Suppressor macrophage (primary cell): Measurements from ENCODE around the gene TRIP11.
A peak's percentile ranks its signal among the peaks of the same experiment; 100 is the strongest.

Source experiments
- DNase-seq, 4 experiments: peaks; one replicate each; pipeline ENCODE4 v3.0.0-alpha.2; 2020 to 2022

The TRIP11 gene

DNA sequence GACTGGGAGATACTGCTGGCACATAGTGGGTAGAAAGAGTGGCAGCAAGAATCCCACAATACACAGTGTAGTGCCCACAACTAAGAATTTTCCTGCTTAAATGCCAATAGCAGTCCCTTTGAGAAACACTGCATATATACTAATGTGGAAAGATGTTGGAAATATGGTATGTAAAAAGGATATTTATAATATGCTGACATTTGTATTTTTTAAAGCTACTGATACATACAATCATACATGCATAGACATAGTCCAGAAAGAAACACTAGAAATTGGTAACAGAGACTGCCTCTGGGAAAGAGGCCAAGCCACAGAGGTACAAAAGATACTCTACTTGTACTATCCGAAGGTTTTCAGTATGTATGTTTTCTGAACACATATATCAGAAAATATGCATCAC lies 30.3 kb downstream of the TRIP11 start:
- no peak for DNase-seq

DNA sequence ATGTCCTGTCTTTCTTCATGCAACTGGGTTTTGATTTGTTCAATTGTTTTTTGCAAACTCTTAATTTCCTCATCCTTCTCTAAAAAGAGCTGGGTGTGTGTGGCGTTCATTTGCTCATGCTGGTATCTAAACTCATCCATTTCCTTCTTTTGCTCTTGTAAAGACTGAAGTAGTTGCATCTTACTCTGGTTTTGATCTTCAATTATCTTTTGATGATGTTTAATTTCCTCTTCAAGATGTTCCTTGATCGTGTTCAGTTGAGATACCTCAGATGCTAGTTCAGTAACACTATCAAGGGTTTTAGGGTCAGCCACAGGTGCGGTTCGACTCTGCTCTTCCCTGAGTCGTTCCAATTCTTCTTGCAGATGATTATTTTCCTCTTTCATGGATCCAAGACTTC lies 34.8 kb downstream of the TRIP11 start:
- DNase-seq = no peak

DNA sequence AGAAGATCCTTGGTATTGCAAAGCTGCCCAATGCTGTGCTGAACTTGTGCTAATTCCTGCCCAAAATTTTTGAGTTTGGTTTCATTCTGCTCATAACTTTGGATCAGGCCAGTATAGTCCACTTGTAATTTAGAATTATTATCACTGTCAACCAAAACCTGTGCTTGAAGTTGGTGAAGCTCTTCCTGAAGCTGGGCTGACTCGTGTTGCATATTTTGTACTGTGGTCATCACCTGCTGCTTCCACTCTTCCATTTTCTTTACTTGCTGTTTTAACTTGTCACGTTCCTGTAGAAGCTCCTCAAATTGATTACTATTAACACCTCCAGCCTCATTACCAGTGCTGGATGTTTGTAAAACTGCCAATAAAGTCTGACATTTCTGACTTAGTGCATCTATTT lies 35.8 kb downstream of the TRIP11 start:
- DNase-seq = no peak

DNA sequence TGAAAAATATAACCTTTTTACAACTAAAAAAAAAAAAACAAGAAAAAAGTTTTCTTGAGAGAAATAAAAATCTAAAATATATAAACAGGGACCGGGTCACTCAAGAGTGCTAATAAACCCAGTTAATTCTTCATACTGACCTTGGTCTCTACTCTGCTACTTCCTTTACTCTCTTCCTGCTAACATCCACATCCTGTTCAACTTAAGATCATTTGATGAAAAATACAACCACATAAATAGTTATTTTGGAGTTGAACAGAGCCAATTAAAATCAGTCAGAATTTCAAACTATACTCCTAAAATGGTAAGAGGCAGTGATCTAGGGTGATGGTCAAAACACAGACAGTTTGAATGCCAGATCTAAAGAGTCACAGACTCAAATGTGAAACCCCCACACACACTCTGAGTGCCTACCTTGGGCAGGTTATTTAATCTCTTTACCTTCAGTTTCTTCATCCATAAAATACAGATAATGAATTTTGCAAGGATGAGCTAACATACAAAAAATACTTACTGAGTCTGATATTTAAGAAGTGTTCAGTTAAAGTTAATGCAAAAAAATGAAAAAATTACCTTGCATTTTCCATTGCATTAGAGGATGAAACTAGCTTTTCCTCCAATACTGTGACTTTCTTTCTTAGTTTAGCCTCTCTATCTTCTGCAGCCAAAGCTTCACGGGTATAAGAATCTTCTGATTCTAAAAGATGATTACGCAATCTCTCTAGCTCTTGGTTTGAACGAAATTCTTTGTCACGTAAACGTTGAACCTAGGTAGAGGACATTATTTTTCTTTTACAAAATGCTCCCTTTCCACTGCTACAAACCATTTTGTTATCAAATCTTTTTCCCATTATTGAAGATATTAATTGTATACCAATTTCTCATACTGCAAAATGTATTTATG lies 40.9 kb downstream of the TRIP11 start:
- DNase-seq = no peak

DNA sequence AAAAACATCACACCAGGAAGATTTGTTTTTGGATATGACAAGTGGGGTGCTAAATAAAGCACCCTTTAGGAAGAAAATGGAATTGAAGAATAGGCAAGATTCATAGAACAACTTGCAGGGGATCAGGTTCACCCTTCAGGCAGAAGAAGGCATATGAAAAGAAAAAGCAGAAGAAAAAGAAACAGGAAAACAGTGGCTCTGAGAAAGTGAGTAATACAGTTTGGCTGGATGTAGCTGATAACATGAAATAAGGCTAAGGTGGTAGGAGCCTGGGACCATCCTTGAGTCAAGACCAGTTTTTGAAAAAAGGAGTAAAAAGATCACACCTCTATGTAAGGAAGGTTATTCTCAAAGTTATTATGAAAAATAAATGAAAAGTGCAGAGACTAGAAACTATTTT lies 42.4 kb downstream of the TRIP11 start:
- DNase-seq = peak in 1 of 4 experiments; percentile 17

DNA sequence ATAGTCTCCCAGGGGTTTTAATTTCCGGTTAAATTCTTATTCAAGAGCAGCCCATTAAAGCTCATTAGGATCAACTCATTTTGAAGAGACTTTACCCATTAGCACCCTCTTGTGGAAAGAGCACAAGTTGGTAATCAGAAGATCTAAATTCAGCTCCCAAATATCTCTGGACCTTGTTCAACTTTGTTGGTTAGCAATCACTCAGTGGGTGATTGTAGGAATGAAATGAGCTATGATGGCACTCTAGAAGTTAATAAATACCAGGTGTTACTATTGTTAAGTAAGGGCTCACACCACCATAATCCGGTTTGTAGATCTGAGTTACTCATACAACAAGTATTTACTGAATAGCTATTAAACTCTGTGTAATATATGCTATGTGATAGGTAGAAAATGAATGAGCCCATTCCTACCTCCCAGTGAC lies 42.9 kb downstream of the TRIP11 start:
- DNase-seq = peak; percentile 27 to 75 (median 50)

DNA sequence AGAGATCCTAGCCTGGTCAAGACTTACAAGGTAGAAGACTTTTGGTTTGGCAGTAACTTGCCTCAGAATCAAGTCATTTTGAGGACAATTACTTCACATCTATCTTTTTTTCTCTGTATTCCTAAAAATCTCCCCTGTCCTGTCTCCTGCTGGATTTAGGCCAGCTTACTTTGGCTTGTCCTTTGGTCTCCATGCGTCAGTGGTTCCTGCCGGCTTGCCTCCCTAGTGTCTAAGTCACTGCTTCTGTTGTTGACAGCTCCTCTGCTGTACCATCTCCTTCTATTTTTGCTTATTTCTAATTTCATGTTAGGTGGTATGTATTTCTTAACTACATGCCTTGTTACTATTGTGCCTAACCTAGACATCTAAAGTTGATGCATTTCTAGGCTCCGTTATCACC lies 52.7 kb downstream of the TRIP11 start:
- no peak for DNase-seq

DNA sequence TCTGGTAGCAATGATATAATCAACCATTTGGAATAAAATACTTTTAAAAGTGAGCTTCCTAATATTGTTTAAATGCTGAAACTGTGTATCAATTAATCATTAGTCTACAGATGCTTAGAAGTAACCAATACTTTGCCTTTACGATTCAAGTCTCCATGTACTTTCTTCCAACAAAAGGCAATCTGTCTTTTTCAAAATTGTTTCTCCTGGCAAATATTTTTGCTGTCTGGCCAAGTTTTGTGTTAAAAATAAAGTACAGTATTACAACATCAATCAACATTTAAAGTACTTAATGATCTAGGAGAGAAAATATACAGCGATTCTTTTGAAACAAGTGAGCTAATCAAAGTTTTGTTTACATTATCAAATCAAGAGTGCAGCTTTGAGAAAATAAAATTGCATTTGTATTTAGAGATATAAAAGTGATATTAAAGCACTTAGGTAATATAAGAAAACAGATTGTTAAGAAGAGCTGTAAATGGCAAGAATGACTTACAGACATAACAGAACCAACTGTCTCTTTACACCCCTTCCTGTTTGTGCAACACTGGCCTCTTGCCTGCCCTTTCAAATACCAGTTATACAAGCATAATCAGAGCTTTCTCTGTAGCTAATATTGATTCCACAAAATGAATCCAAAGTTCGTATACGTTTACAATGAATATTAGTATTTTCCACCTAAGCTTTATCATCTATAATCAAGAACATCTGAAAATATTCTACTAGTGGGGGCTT lies 54.2 kb downstream of the TRIP11 start:
- peak; percentile 27 to 62 (median 49) for DNase-seq

DNA sequence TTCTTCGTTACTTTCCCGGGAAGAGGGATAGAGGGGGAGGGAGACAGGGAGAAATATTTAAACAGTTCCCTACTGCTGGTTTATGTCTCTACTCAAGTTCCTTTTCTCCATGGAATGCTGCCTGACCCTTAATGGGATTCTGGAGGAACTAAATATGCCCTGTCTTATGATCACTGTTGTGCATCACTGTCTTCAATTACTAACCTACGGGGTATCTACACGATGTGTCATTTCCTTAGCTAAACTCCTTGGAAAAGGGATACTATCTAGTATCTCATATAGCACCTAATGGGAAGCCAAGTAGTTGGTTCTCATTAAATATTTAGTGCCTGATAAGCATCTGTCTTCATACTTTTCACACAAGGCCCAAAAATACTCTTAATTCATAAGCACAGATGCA lies 54.9 kb downstream of the TRIP11 start:
- DNase-seq = peak in 3 of 4 experiments; percentile 27 to 55 (median 41)

DNA sequence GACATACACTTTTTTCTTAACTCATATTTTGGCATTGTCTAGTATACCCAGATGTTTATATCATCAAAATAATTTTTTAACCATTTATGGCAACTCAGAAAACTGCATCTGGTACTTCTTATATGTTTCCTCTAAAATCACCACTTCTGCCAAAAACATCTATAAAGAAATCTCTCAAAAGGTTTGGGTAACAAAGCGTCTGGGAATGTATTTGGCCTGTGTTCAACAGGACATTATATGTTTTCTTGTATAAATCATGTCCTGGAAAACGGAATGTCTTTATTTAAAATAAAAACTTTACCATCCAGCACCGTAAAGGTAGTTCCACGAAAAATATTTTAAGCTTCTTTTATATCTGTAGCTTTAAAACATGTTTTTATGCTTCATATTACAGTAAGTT lies 56.3 kb downstream of the TRIP11 start:
- DNase-seq = no peak

DNA sequence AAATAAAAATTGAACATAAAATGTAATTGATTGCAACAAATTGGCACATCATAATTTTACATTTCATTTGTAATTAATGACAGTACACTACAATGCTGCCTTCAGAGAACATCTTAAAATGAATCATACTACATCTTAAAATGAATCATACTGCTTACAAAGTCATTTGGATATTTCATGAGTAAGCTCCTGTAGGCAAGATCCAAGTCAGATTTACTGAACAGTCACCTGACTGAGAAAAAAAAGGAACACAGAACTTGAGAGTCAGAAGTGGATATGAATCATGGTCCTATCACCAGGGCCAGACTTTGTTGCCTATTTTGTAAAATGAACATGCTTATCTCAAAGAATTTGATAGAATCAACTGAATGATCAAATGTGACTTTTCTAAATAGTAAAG lies 59.7 kb downstream of the TRIP11 start:
- DNase-seq = peak; percentile 55 to 94 (median 78)

DNA sequence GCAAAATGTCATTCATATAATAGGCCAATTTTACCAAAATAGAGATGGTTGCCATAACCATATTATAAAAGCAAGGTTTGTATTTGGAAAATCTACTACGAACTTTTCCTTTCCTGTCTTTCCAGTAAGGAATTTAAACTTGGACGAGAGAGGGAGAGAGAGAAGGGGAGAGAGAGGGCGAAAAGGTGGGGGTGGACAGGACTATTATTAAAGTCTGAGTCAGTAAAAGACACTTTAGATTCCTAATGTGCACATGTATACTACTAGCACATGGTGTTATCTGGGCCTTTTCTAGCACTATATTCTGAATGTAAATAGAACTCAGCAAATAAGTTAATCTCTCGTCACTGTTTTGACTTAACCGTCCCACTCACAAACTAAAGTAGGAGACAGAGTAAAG lies 62.0 kb downstream of the TRIP11 start:
- no peak for DNase-seq

DNA sequence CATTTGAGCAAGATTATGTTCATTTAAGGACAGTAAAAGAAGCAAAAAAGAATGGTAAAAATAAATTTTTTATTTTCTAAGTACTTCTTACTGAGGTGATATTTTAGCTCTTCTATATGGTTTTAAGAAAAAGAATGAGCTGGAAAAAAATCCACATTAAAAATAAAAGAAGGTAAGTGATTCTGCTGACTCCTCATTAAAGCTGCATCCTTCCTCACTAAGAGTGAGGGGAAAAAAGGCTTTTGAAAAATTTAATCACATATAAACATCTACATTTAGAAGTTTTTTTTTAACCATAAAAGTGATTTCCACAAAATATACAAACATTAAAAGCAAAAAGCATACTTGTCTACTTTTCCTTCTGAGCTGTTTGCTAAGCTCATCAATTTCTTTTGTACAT lies 64.1 kb downstream of the TRIP11 start:
- DNase-seq = no peak

DNA sequence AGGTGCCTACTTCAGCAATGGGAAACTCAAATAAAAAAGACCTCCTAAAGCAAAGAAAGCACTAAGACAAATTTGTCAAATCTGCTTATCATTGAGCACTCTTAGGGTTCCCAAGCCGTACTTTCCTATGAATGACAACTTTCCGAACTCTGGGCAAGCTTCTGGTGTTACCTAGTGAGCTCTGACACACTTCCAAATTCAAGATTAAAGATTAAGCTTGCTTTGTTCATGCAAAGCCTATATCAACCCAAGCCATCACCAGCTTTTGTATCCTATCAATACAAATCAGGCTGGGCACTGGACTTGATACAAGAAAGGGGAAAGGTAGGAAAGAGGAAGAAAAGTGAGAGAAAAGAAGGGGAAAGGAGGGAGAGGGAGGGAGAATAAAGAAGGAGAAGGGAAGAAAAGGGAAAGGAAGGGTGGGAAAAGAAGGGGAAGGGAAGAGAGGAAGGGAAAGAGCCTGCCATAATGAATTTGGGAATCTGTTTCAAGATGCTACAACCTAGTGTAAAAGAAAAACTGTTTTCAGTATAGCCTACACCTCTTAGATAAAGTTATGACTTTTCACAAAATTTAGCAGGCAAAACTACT lies 68.6 kb downstream of the TRIP11 start:
- DNase-seq = no peak

DNA sequence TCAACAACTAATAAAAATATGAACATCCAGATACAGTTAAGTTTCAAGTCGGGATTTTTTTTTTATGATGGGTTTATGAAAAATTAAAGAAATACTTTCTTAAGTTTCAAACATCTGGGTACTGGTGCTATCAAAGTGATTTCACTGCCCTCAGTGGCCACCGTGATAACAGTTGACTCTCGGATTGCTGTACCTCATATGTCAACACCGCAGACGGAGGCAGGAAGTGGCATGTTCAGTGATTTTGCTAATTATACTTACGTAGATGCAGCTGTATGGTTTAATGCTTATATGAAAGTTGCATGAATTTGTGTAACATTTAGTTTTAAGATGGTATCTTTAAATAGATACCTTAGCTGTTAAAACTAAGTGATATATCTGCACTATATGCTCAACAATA lies 71.6 kb downstream of the TRIP11 start:
- DNase-seq = no peak

DNA sequence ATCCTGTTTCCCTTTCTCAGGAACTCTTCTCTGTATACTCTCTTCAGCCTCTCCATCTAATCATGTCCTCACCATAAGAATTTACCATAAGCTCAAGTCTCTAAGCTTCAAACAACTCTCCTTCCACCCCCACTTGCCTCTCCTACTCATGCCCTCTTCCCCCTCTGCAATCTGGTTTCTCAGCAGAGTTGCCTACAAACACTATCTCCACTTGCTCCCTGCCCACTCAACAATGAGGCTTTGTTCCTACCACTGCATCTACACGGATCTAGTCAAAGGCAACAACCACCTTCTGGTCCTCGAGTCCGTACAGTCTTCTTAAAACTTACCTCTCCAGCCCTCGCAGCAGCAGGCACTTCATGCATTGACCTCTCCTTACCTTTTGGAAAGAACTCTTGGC lies 75.1 kb downstream of the TRIP11 start:
- no peak for DNase-seq

DNA sequence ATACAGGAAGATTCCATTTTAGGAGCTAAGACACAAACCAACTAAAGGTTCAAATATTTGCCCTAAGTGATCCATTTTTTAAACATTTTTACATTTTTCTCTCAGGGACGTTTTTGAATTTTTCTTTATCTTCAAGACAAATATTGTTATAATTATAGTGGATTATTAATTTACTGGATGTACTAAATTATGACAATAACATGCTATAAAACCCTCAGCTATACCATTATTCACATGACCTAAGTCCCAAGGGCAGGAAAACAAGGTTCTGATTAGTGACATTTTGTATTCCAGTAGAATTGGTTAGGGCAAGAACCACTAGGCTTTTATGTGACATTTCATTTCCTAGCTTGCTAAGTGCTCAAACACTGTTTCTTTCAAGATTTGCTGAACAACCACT lies 75.8 kb downstream of the TRIP11 start:
- no peak for DNase-seq

DNA sequence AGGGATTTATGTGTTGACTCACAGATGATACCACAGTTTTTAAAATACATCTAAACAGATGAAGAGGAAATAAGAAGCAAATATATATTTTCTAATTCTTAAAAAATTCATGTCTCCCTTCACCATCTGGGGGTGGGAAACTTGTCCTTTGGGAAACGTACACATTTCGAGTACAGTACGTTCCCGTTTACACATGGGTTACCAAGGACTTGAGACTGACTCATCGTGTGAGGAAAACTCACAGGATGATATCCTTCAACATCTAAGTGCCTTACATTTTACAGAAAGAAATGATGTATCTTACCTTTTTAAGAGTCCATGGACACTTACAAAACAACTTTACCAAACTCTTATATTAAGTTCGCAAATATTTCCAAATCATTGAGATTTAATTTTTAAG lies 76.4 kb downstream of the TRIP11 start:
- DNase-seq = no peak

DNA sequence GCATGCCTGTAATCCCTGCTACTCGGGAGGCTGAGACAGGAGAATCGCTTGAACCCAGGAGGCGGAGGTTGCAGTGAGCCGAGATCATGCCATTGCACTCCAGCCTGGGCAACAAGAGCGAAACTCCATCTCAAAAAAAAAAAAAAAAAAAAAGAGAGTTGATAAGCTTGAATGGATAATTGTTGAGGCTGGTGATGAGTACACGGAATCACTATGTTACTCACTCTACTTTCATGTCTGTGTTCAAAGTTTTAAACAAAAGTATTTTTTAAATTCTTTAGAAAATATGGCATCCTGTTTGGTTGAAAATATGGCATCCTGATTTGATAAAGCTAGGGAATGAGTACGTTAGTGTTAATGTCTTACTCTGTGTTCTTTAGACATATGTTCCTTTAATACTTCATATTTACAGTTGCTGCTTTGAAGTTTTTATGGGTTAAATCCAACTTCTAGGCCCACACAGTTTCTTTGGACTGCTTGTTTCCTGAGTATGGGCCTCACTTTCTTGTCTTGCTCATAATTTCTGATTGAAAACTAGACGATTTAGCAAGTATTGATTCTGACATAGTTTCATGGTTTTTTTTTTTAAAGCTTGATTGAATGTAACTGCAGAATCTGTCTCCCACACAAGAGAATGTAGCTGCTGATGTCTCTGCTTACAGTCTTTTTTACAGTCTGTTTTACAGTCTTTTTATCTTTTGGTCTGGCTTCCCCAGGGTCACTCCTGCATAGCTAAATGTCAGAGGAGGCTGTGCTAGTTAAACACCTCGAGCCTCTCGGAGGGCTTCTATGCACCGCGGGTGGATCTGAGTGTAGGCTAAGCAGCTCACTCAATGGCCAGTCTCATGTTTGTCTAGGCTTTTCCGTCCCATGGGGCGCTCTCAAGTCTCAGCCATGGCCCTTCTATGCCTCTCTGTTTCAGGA lies 78.3 kb downstream of the TRIP11 start:
- DNase-seq = no peak

DNA sequence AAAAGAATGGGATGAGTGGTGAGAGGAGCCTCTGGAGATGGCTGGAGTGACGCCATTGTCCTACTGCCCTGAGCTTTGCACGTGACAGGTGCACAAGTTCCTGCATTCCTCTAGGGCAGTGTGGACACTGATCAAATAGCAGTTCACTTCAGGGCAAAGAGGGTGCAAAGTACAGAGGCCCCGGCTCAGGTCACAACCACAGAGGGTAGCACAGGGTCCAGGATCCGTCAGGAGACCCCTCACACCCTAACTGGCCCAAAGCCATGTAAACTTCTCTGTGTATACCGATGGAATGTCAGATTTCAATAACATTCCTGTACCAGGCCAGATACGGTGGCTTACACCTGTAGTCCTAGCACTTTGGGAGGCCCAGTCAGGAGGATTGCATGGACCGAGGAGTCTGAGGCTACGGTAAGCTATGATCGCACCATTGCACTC lies 82.0 kb downstream of the TRIP11 start:
- no peak for DNase-seq

DNA sequence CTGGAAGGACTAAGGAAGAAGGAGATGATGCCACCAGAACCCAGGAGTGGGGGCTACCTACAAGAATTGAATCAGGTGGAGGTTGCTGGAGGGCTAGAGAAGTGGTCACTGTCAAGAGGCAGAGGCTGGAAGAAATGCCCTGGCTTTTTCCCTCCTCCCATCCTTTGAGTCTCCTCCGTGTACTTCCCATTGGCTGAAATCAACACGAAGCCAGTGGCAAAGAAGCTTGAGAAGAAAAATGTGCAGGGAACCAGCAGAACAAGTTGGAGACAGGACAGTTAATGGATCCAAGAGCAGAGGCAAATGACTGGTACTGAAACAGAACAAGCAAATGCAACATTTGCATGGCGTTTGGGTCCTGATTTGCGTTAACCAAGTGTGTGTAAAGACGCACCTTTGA lies 83.2 kb downstream of the TRIP11 start:
- no peak for DNase-seq

DNA sequence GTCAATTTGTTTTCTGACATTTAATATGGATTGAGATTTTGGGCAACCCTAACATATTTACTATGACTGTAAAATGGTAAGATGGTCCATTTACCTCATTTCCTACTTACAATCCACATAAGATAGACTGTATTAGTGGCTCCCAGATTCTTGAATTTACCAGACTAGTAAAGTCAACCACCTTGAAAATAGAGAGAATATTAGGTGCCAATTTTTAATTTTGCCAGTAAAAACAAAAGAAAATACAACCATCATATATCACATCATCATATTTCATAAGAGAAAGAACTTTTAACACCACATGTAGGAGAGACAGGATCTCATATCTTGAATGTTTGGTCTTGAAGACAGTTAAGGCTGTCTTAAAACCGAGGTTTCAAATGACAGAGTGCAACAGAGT lies 84.7 kb downstream of the TRIP11 start:
- DNase-seq = no peak
